ENCODE data around the gene ANKRD55. TPM values are rescaled to one million over a fixed set of nuclear protein-coding genes. Genes with fewer than 3 reads are reported as not detected.

ANKRD55 gene
- total RNA-seq, 1 donor from 2014 or later, result 0.74 TPM

- H3K36me3 ChIP-seq, result no peaks in the 10 kb centered on the region
- intact Hi-C loops (cut with DNase I), result no loop called here
- no peak overlapping the region for H3K4me3 ChIP-seq
- DNase-seq (ENCODE audit: extremely low spot score in 2 of 2), result no peak
- TF ChIP-seq POLR2A (IDR thresholded peaks at IDR 0.05) (no peak), POLR2AphosphoS5 (IDR thresholded peaks at IDR 0.05; ENCODE audit: insufficient read depth in 1 of 2, low read depth in 1 of 2) (no peak), CTCF (IDR thresholded peaks at IDR 0.05) (no peak)
- no peaks in the 10 kb centered on the region for H3K27me3 ChIP-seq
- no peaks in the 10 kb centered on the region for H3K9me3 ChIP-seq
- no peak overlapping the region for H3K27ac ChIP-seq
- H3K4me1 ChIP-seq, result no peaks in the 10 kb centered on the region
These were observed 38.1 kb downstream of the ANKRD55 start for GRCh38 chr5:56195016-56195415.

GRCh38 chr5:56192246-56192645, 40.9 kb downstream of the ANKRD55 start:
- Histone ChIP-seq H3K4me1 (no peaks in the 10 kb centered on the region), H3K36me3 (no peaks in the 10 kb centered on the region), H3K27ac (no peak overlapping the region), H3K9me3 (no peaks in the 10 kb centered on the region), H3K4me3 (no peak overlapping the region), H3K27me3 (no peaks in the 10 kb centered on the region)
- DNase-seq (ENCODE audit: extremely low spot score in 2 of 2), result no peak
- TF ChIP-seq POLR2A (IDR thresholded peaks at IDR 0.05) (no peak), POLR2AphosphoS5 (IDR thresholded peaks at IDR 0.05; ENCODE audit: insufficient read depth in 1 of 2, low read depth in 1 of 2) (no peak), CTCF (IDR thresholded peaks at IDR 0.05) (no peak)
- intact Hi-C loops (cut with DNase I), result no loop called here

- DNase-seq (ENCODE audit: extremely low spot score in 2 of 2), result no peak
- H3K4me1 ChIP-seq, result no peaks in the 10 kb centered on the region
- no peak overlapping the region for H3K27ac ChIP-seq
- TF ChIP-seq CTCF (IDR thresholded peaks at IDR 0.05), result no peak
- TF ChIP-seq POLR2A (IDR thresholded peaks at IDR 0.05), result no peak
- TF ChIP-seq POLR2AphosphoS5 (IDR thresholded peaks at IDR 0.05; ENCODE audit: insufficient read depth in 1 of 2, low read depth in 1 of 2), result no peak
- H3K4me3 ChIP-seq, result no peak overlapping the region
- intact Hi-C loops (cut with DNase I), result no loop called here
- no peaks in the 10 kb centered on the region for H3K9me3 ChIP-seq
- no peaks in the 10 kb centered on the region for H3K36me3 ChIP-seq
- no peaks in the 10 kb centered on the region for H3K27me3 ChIP-seq
These were observed 41.5 kb downstream of the ANKRD55 start for GRCh38 chr5:56191656-56192055.

DNA sequence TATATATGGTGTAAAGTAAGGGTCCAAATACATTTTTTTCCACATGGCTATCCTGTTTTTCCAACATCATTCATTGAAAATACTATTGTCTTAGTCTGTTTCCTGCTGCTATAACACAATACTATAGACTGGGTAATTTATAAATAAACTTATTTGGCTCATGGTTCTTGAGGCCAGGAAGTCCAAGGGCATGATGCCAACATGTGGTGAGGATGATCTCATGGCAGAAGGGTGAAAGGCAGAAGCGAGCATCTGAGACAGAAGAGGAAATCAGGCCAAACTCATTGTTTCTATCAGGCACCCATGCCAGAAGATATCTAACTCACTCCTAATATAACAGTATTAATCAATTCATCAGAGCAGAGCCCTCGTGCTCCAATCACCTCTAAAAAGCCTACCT, 42.6 kb downstream of the ANKRD55 start:
- TF ChIP-seq POLR2A (IDR thresholded peaks at IDR 0.05) (no peak), POLR2AphosphoS5 (IDR thresholded peaks at IDR 0.05; ENCODE audit: insufficient read depth in 1 of 2, low read depth in 1 of 2) (no peak)
- Histone ChIP-seq H3K4me1 (no peaks in the 10 kb centered on the region), H3K36me3 (no peaks in the 10 kb centered on the region), H3K9me3 (no peaks in the 10 kb centered on the region), H3K27ac (no peak overlapping the region), H3K4me3 (no peak overlapping the region), H3K27me3 (no peaks in the 10 kb centered on the region)
- DNase-seq (ENCODE audit: extremely low spot score in 2 of 2), result no peak
- intact Hi-C loops (cut with DNase I), result no loop called here

GRCh38 chr5:56185768-56186311, 47.3 kb downstream of the ANKRD55 start:
- H3K4me1 ChIP-seq, result no peaks in the 10 kb centered on the region

More at GRCh38 chr5:56185768-56186311, 47.3 kb downstream of the ANKRD55 start:
- no peak for TF ChIP-seq POLR2AphosphoS5 (IDR thresholded peaks at IDR 0.05; ENCODE audit: insufficient read depth in 1 of 2, low read depth in 1 of 2)
- TF ChIP-seq POLR2A (IDR thresholded peaks at IDR 0.05), result no peak
- TF ChIP-seq CTCF (IDR thresholded peaks at IDR 0.05), result no peak
- DNase-seq (ENCODE audit: extremely low spot score in 2 of 2), result no peak
- Histone ChIP-seq H3K9me3 (no peaks in the 10 kb centered on the region), H3K36me3 (no peaks in the 10 kb centered on the region), H3K27me3 (no peaks in the 10 kb centered on the region), H3K4me3 (no peak overlapping the region), H3K27ac (no peak overlapping the region)
- intact Hi-C loops (cut with DNase I), result no loop called here
